H1 (cell line): ENCODE results near the gene AATK. TPM values are rescaled to one million over a fixed set of nuclear protein-coding genes. Genes with fewer than 3 reads are reported as not detected.

Experiments
- CHD2 ChIP-seq: IDR thresholded peaks from 2 replicates; pipeline ENCODE4 v1.6.1; 2012; ENCODE audit warnings: low read length, improper control_type of control experiment
- CTBP2 ChIP-seq: IDR thresholded peaks from 2 replicates; pipeline ENCODE4 v1.7.0; 2011; ENCODE audit warnings: borderline replicate concordance, mild to moderate bottlenecking, moderate library complexity, mixed read lengths, low read length; ENCODE audit not compliant: insufficient read depth, insufficient read length
- SIN3A ChIP-seq, 2 experiments: IDR thresholded peaks in 1 of 2; conservative IDR thresholded peaks in 1 of 2; 2 replicates each; pipeline ENCODE4 v1.6.1; 2011 to 2012; ENCODE audit warnings: low read length in 2 of 2, improper control_type of control experiment in 1 of 2, low read depth in 1 of 2, mild to moderate bottlenecking in 1 of 2
- TCF12 ChIP-seq: IDR thresholded peaks from 2 replicates; pipeline ENCODE4 v1.6.1; 2011; ENCODE audit warnings: low read depth, mild to moderate bottlenecking, low read length
- polyA plus RNA-seq, 7 experiments: library from polyadenylated mRNA; depleted of rRNA in 3 of 7; stranded (reverse) in 5 of 7; unstranded in 2 of 7; fragments of >200 nt in 5 of 7; fragments of 200-250 nt in 2 of 7; gene quantifications; 1 replicate in 5 of 7; 2 replicates in 1 of 7; 4 replicates in 1 of 7; pipeline versions ENCODE4 v1.2.1 to v1.2.3, GENCODE V29; 2011 to 2013; ENCODE audit warnings: missing spikeins in 2 of 7, mixed read lengths in 2 of 7
- total RNA-seq: library from RNA; stranded (reverse); fragmentation: NEBNext Ultra II Directional; extraction: Animal tissue kit (Norgen Biotek cat#: 25700); gene quantifications from 2 replicates; pipeline ENCODE4 v1.2.1, GENCODE V29; 2021
- TF ChIP-seq, protein P1 (sequence below): IDR thresholded peaks from 2 replicates; pipeline ENCODE4 v1.6.1; 2012; ENCODE audit warnings: inconsistent platforms

AATK gene
- total and polyA plus RNA-seq, 2 of the 8 experiments (the other 6 are each of a cell fraction or from before 2014, with no cell fraction given), result 1.7 to 3.5 TPM

DNA sequence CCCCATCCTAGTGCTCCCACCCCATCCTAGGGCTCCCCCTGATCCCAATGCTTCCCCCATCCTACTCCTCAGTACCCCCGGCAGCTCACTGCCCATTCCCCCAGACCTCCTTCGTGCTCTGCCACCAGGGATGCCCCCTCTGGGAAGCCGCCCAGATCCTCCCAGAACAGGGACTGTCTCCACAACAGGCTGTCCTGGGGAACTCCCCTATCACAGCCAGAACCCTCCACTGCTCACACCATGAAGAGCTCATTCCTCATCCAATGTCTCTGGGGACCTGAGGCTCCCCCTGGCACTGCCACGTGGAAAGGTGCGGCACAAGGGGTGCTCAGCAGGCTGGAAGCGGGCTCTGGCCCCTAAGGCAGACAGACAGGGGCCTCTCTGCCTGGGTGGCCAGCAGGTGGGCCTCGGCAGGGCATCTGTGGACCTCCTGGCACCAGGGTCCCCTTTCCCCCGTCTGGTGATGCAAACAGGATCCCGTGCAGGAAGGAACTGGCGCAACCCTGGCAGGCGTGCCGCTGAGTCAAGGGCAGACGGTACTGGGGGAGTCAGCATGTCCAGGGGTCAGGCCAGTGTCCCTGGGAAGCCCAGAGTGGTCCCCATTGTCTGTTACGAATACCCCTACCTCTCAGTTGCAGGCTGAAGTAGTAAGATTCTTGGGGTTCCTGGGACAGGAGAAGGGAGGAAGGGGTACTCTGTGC is 15.5 kb downstream of the AATK start (continued):
- TF ChIP-seq SIN3A (conservative IDR thresholded peaks at IDR 0.05 in 1 of 2, IDR thresholded peaks at IDR 0.05 in 1 of 2; ENCODE audit: low read depth in 1 of 2, low read length in 2 of 2) (no peak), CTBP2 (no peak), TCF12 (no peak), CHD2 (no peak)
- TF ChIP-seq, protein P1, sequence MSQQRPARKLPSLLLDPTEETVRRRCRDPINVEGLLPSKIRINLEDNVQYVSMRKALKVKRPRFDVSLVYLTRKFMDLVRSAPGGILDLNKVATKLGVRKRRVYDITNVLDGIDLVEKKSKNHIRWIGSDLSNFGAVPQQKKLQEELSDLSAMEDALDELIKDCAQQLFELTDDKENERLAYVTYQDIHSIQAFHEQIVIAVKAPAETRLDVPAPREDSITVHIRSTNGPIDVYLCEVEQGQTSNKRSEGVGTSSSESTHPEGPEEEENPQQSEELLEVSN, result no peak
